ENCODE measurements around the gene MOBP.
"Not testable (repeated sequence)": the region's sequence is repeated elsewhere in the genome, so short reads cannot be mapped to it uniquely, and the experiment has no call there.

Gene MOBP, protein sequence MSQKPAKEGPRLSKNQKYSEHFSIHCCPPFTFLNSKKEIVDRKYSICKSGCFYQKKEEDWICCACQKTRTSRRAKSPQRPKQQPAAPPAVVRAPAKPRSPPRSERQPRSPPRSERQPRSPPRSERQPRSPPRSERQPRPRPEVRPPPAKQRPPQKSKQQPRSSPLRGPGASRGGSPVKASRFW

DNA sequence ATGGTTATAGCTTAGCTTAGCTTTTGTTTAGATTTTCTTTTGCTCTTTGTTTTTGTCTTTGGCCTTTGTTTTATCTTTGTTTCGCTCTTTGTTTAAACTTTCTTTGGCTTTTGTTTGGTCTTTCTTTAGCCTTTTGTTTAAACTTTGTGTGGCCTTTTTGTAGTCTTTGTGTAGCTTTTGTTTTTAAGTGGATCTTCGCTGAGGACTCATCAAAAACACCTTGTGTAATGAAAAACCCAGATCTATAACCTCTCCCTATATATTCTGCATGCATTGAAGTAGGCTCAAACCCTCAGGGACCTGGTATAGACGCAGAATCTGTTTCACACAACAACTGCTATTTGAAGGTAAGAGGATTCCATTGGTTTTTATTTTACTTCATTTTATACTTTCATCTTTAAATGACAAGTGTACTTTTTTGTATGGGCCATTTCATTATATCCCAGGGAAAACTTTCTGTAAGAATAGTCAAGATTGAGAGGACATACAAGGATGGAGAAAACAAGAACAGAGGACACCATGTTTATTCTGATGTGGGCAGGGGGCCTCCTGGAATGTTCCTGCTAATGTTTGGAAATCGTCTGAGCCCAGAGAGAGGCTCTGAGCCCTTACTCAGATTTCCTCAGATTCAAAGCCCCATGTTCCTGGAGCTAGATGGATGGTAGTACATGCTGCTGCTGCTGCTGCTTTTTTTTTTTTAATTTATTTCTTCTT lies at the start of gene MOBP:
Gene MOBP (plus strand): TSS at position 287 of the 714 bp plus-strand sequence. CDS start 34,390 bp downstream, outside the sequence.
- DNase-seq (ENCODE audit: low spot score in 2 of 2): no peak
- no peak within 1 kb of the TSS for H3K27ac Mint-ChIP-seq

DNA sequence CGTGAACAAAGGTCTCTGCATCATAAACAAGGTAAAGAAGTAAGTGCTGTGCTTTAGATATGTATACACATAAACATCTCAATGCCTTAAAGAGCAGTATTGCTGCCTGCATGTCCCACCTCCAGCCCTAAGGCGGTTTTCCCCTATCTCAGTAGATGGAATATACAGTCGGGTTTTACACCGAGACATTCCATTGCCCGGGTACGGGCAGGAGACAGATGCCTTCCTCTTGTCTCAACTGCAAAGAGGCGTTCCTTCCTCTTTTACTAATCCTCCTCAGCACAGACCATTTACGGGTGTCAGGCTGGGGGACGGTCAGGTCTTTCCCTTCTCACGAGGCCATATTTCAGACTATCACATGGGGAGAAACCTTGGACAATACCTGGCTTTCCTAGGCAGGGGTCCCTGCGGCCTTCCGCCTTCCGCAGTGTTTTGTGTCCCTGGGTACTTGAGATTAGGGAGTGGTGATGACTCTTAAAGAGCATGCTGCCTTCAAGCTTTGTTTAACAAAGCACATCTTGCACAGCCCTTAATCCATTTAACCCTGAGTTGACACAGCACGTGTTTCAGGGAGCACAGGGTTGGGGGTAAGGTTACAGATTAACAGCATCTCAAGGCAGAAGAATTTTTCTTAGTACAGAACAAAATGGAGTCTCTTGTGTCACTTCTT lies 48.8 kb upstream of the MOBP start:
- DNase-seq (ENCODE audit: low spot score in 2 of 2); ATAC-seq; H3K9me3 Mint-ChIP-seq; H3K27ac Mint-ChIP-seq; H3K4me3 Mint-ChIP-seq: not testable (repeated sequence)
- Mint-ChIP-seq H3K36me3 (peaks cover 25% of the 10 kb centered on the region), H3K4me1 (peaks cover 11% of the 10 kb centered on the region)

More for the DNA sequence above, at the start of gene MOBP:
- H3K9me3 Mint-ChIP-seq: no peaks in the 10 kb centered on the region
- no peak for ATAC-seq
- no peaks in the 10 kb centered on the region for H3K36me3 Mint-ChIP-seq
- H3K4me3 Mint-ChIP-seq: no peak within 1 kb of the TSS
- H3K4me1 Mint-ChIP-seq: no peaks in the 10 kb centered on the region

DNA sequence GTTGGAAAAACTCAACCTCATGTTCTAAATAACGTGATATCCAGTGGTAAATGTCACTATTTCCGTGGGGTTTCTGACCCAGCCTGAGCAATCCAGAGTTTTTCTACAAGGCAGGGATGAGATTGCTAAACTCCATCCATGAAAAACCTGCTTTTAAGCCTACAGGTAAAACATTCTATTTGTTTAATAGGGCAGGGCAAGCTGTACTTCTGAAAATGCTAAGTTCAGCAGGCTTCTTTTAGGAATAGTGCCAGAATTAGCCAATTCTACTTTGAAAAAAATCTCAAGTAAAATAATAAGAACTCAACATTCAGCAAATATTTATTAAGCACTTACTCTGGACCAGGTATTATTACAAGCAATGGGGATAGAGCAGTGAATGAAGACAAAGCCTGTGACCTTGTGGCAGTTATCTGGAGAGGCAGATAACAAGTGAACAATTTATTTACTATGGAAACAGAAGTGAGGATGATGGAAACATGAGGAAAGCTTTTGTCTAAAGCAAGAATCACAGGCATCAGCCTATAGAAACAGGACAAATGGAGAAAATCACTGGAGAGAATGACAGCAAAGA lies 47.7 kb upstream of the MOBP start:
- Mint-ChIP-seq H3K4me3 (no peak overlapping the region), H3K4me1 (peaks cover 6% of the 10 kb centered on the region), H3K36me3 (peaks cover 13% of the 10 kb centered on the region), H3K9me3 (no peaks in the 10 kb centered on the region), H3K27ac (no peak overlapping the region)
- DNase-seq (ENCODE audit: low spot score in 2 of 2) (no peak), ATAC-seq (no peak)

DNA sequence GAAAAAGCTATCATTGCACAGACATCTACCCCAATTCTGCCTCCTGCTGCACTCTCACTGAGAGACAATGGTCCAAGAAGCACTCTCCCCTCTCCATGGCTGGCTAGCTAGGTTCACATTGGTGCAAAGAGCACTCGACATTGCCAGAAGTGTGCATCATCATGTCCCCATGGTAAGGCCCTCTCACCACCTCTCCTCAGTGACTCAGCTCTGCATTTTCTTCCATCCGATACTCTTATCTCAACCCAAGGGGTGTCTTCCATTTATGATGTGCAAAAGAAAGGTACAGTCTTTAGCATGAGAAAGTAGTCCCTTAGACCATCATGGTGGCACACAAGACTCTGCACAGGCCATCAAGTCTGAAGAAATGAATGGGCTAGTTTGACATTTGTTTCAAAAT lies 46.9 kb upstream of the MOBP start:
- Mint-ChIP-seq H3K27ac (no peak overlapping the region), H3K4me3 (no peak overlapping the region), H3K36me3 (peaks cover 6% of the 10 kb centered on the region), H3K9me3 (no peaks in the 10 kb centered on the region), H3K4me1 (peaks cover 6% of the 10 kb centered on the region)
- DNase-seq (ENCODE audit: low spot score in 2 of 2) (no peak), ATAC-seq (no peak)

DNA sequence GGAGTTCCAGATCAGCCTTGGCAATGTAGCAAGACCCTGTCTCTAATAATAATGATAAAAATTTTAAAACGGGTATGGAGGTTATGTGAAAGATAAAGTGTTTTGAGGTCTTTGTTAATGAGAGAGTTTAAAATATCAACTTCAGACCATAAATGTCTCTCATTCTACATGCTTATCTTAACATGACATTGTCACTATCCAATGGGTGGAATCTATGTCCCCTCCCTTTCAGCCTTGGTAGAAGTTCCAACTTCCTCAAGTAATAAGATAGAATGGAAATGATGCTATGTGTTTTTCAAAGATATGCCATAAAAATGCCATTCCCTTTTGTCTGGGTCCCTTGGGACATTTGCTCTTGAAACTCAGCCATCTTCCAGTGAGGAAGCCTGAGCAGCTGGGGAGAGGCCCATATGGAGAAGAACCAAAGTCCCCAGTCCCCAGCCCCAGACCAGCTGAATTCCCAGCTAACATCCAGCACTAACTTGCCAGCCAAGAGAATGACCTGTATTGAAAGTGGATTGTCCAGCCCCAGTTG lies 44.0 kb upstream of the MOBP start:
- Mint-ChIP-seq H3K27ac (no peak overlapping the region), H3K36me3 (no peaks in the 10 kb centered on the region), H3K4me3 (no peak overlapping the region), H3K4me1 (no peaks in the 10 kb centered on the region), H3K9me3 (no peaks in the 10 kb centered on the region)
- ATAC-seq: no peak
- no peak for DNase-seq (ENCODE audit: low spot score in 2 of 2)

DNA sequence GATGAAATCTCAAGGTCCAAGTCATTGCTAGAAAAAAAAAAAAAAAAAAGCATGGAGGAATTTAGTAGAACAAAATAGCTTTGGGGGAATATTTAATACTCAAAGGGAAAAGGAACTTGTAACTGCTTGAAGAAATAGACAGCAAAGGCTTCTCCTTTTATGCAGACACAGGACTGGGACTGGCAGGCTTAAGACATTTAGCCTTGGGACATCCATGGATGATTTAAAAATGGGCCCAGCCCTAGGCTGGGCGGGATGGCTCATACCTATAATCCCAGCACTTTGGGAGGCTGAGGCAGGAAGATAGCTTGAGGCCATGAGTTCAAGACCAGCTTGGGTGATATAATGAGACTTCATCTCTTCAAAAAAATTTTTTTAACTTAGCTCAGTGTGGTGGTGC lies 41.2 kb upstream of the MOBP start:
- Mint-ChIP-seq H3K4me1 (no peaks in the 10 kb centered on the region), H3K36me3 (no peaks in the 10 kb centered on the region), H3K4me3 (no peak overlapping the region), H3K27ac (no peak overlapping the region), H3K9me3 (no peaks in the 10 kb centered on the region)
- ATAC-seq (no peak), DNase-seq (ENCODE audit: low spot score in 2 of 2) (no peak)

DNA sequence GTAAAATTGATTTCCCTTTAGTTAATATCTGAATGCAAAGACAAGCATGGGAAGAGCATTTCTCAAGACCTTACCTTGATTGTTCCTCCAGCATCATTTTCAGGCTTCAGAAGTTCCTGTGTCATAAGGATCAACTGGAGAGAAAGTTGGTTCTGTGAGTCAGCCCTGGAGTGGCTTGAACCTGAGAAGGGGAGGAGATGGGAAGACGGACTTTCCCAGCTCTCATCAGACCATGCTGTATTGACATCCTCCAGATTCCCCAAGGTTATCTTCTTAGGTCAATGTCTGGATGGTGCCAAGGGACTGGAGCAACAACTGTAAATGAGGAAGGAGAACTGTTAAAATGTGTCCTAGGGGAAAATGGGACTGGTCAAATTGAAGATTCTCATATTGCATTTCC lies 40.0 kb upstream of the MOBP start:
- H3K36me3 Mint-ChIP-seq: no peaks in the 10 kb centered on the region
- no peaks in the 10 kb centered on the region for H3K4me1 Mint-ChIP-seq
- ATAC-seq (no peak), DNase-seq (ENCODE audit: low spot score in 2 of 2) (no peak)
- no peak overlapping the region for H3K27ac Mint-ChIP-seq
- H3K4me3 Mint-ChIP-seq: no peak overlapping the region
- H3K9me3 Mint-ChIP-seq: no peaks in the 10 kb centered on the region

DNA sequence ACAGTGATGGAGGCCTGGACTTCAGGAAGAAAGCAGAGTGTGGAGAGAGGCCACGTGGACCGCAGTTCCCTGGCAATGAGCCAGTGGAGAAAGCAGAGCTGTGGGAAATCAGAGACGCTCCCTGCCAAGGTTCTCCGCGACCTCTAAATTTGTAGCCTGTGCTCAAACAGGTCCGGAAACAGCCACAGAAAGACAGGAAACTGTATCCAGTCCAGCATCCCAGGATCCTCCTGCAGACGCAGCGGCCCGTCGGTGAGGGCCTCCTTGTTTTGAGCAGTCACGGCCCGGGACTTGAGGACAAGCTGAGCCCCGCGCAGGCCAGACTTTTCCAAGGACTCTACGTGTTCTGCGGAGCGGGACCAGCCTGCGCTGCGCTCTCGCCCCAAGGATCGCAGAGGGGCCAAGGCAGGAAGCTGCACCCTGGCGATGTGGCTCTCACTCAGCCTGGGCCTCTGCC lies 38.7 kb upstream of the MOBP start:
- no peaks in the 10 kb centered on the region for H3K9me3 Mint-ChIP-seq
- H3K4me3 Mint-ChIP-seq: no peak overlapping the region
- ATAC-seq (no peak), DNase-seq (ENCODE audit: low spot score in 2 of 2) (no peak)
- H3K36me3 Mint-ChIP-seq: no peaks in the 10 kb centered on the region
- H3K27ac Mint-ChIP-seq: no peak overlapping the region
- H3K4me1 Mint-ChIP-seq: no peaks in the 10 kb centered on the region

DNA sequence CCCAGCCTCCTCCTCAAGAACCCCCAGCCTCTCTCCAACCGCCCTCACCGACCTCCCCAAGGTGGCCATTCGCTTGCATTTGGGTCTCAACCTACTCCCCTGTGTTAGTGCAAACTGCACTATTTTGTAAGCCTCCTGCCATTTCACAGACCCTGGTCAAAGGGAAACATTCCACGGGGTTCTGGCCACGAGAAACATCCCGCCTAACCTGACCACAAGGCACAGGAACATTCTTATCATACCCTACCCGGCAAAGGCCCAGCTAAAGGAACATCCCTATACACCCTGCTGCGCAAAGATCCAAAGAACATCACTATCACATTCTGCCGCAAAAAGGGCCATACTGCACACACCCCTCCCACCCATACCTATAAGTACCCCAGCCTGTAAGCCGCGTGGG lies 38.0 kb upstream of the MOBP start:
- H3K4me3 Mint-ChIP-seq: no peak overlapping the region
- H3K27ac Mint-ChIP-seq: no peak overlapping the region
- H3K9me3 Mint-ChIP-seq: no peaks in the 10 kb centered on the region
- H3K4me1 Mint-ChIP-seq: no peaks in the 10 kb centered on the region
- DNase-seq (ENCODE audit: low spot score in 2 of 2): no peak
- ATAC-seq: no peak
- H3K36me3 Mint-ChIP-seq: no peaks in the 10 kb centered on the region

DNA sequence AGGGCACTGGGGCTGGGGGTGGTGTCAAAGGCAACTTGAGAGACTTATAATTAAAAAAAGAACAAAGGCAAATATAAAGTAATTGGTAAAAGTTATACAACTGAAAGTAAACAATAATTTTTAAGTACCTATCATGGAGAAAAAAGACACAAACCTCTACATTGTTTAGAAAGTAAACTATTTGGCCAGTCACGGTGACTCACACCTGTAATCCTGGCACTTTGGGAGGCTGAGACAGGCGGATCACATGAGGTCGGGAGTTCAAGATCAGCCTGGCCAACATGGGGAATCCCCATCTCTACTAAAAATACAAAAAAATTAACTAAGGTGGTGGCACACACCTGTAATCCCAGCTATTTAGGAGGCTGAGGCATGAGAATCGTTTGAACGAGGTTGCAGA lies 35.1 kb upstream of the MOBP start:
- Mint-ChIP-seq H3K27ac (no peak overlapping the region), H3K4me1 (peaks cover 6% of the 10 kb centered on the region), H3K4me3 (no peak overlapping the region), H3K36me3 (no peaks in the 10 kb centered on the region), H3K9me3 (no peaks in the 10 kb centered on the region)
- ATAC-seq (no peak), DNase-seq (ENCODE audit: low spot score in 2 of 2) (no peak)

DNA sequence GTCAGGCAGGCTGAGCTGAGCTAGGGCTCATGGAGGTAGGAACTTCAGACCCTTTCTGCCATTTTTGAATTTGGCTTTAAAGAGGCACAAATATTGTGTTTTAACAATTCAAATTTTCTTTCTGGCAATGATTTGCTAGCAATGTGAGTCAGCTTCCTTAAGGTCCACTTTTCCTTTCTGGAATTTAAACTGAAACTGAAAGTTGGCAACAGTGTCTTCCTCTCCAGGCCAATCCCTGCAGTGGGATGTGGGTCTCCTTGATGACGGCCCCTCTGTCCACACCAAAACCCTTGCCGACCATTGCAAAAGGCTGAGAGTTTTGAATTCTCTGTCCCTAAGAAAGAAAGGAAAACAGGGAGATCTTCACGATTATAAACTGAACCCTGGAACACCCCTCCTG lies 33.8 kb upstream of the MOBP start:
- H3K27ac Mint-ChIP-seq: no peak overlapping the region
- no peaks in the 10 kb centered on the region for H3K9me3 Mint-ChIP-seq
- no peak overlapping the region for H3K4me3 Mint-ChIP-seq
- ATAC-seq: no peak
- no peaks in the 10 kb centered on the region for H3K36me3 Mint-ChIP-seq
- H3K4me1 Mint-ChIP-seq: peaks cover 6% of the 10 kb centered on the region
- no peak for DNase-seq (ENCODE audit: low spot score in 2 of 2)

DNA sequence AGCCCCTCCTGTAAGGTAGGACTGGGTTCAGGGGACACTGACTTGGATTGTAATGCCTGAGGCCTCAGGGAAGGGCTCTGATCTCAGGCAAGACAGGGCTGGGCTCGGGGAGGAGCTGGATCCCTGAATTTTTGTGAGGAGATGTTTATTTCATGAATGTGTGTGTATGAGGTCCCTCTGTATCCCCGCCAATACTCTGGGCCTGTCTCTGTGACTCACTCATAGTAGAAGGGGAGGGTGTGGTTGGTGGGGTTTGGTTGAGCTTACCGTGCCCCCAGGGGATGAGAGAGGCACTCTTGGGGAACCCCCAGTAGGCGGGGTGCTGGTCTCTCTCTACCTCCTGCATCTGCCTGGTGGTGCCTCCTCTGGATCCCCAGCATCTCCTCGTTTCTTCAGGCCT lies 32.9 kb upstream of the MOBP start:
- DNase-seq (ENCODE audit: low spot score in 2 of 2) (no peak), ATAC-seq (peak; percentile 63)
- peaks cover 6% of the 10 kb centered on the region for H3K4me1 Mint-ChIP-seq
- H3K4me3 Mint-ChIP-seq: no peak overlapping the region
- H3K9me3 Mint-ChIP-seq: no peaks in the 10 kb centered on the region
- H3K36me3 Mint-ChIP-seq: no peaks in the 10 kb centered on the region
- H3K27ac Mint-ChIP-seq: peak overlapping the region; percentile 60

DNA sequence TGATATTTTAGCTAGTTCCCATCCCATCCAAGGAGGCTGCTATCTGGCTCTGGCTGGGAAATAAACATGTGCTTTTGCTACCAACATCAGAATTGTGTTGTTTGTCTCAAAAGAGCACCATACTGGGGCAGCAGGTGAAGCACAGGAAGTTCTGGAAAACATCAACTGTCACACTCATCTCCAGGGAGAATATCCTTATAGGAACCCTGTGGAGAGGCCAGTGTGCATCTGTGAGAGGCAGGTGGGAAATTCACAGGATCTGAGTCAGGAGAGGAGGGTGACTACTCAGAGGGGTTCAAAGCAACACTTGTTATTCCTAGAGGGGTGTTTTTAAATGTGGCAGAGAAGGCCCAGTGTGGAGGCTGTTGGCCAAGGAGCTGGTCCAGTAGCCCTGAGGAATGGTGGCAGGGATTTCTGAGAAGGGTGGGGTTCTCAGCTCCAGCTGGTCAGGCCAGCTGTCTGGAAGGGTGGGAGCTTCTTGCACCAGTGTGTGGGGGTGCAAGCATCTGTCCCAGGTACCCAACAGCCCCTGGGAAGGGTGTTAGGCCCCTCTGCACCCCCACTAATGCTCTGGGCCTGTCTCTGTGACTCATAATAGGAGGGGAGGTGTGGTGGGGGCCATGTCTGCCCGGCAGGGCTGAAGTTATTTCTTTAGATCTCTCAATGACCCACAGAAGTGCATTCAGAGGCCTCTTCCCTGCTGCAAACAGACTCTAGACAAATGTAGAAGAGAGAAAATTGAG lies 32.3 kb upstream of the MOBP start:
- no peaks in the 10 kb centered on the region for H3K36me3 Mint-ChIP-seq
- ATAC-seq (no peak), DNase-seq (ENCODE audit: low spot score in 2 of 2) (no peak)
- no peaks in the 10 kb centered on the region for H3K9me3 Mint-ChIP-seq
- H3K27ac Mint-ChIP-seq: peak overlapping the region; percentile 60
- H3K4me1 Mint-ChIP-seq: peaks cover 6% of the 10 kb centered on the region
- no peak overlapping the region for H3K4me3 Mint-ChIP-seq

DNA sequence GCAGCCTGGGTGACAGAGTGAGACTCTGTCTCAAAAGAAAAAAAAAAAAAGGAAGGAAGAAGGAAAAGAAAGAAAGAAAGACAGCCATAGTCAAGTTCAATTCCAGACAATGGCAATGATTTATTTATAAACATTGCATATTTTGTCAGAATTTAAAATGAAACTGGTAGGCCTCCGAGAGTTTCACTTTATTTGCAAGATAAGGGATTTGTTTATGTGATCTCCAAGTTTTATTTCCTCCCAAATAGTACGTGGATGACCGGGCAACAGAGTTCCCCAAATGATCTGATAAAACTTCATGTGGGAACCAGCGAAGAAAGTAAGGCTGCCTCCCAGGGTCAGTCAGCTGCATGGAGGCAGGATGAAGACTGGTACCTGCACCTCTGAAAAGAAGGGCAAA lies 28.6 kb upstream of the MOBP start:
- no peak overlapping the region for H3K27ac Mint-ChIP-seq
- H3K4me3 Mint-ChIP-seq: no peak overlapping the region
- H3K4me1 Mint-ChIP-seq: peaks cover 6% of the 10 kb centered on the region
- DNase-seq (ENCODE audit: low spot score in 2 of 2) (no peak), ATAC-seq (no peak)
- no peaks in the 10 kb centered on the region for H3K9me3 Mint-ChIP-seq
- H3K36me3 Mint-ChIP-seq: no peaks in the 10 kb centered on the region

DNA sequence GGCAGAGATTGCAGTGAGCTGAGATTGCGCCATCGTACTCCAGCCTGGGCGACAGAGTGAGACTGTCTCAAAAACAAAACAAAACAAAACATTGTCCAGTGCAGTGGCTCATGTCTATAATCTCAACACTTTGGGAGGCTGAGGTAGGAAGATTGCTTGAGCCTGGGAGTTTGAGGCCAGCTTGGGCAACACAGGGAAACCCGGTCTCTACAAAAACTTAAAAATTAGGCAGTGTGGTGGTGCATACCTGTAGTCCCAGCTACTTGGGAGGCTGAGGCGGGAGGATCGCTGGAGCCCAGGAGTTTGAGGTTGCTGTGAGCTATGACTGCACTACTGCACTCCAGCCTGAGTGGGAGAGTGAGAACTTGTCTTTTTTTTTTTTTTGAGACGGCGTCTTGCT lies 27.2 kb upstream of the MOBP start:
- no peak overlapping the region for H3K27ac Mint-ChIP-seq
- DNase-seq (ENCODE audit: low spot score in 2 of 2) (no peak), ATAC-seq (no peak)
- no peaks in the 10 kb centered on the region for H3K9me3 Mint-ChIP-seq
- H3K36me3 Mint-ChIP-seq: no peaks in the 10 kb centered on the region
- H3K4me3 Mint-ChIP-seq: no peak overlapping the region
- peaks cover under 1% of the 10 kb centered on the region for H3K4me1 Mint-ChIP-seq
